PC-3 (cell line): Measurements from ENCODE around the gene SPHK2.

Experiments used
- EZH2 ChIP-seq: fragments of 300-600 bp; sonication (generic); IDR thresholded peaks from one replicate; pipeline ENCODE4 v1.6.1; 2017; ENCODE audit warnings: antibody characterized with exemption, mild to moderate bottlenecking, low read length; ENCODE audit not compliant: unreplicated experiment
- TF ChIP-seq, protein P1 (sequence below): fragments of 300-600 bp; sonication (generic); conservative IDR thresholded peaks from 2 replicates; pipeline ENCODE4 v1.5.1; 2017; ENCODE audit warnings: antibody characterized with exemption, low read depth, mild to moderate bottlenecking, low read length

- TF ChIP-seq, protein P1, sequence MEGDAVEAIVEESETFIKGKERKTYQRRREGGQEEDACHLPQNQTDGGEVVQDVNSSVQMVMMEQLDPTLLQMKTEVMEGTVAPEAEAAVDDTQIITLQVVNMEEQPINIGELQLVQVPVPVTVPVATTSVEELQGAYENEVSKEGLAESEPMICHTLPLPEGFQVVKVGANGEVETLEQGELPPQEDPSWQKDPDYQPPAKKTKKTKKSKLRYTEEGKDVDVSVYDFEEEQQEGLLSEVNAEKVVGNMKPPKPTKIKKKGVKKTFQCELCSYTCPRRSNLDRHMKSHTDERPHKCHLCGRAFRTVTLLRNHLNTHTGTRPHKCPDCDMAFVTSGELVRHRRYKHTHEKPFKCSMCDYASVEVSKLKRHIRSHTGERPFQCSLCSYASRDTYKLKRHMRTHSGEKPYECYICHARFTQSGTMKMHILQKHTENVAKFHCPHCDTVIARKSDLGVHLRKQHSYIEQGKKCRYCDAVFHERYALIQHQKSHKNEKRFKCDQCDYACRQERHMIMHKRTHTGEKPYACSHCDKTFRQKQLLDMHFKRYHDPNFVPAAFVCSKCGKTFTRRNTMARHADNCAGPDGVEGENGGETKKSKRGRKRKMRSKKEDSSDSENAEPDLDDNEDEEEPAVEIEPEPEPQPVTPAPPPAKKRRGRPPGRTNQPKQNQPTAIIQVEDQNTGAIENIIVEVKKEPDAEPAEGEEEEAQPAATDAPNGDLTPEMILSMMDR: no peak
- TF ChIP-seq EZH2: no peak
Measured at GRCh38 chr19:48639483-48640375, 20.4 kb downstream of the SPHK2 start.
